Superior temporal gyrus (tissue), 1 donor: ENCODE data around the gene RNF213.

ENCODE experiments used
- DNase-seq: peaks from one replicate; pipeline ENCODE4 v3.0.0-alpha.2; 2016; ENCODE audit errors: extremely low spot score

The RNF213 gene

DNA sequence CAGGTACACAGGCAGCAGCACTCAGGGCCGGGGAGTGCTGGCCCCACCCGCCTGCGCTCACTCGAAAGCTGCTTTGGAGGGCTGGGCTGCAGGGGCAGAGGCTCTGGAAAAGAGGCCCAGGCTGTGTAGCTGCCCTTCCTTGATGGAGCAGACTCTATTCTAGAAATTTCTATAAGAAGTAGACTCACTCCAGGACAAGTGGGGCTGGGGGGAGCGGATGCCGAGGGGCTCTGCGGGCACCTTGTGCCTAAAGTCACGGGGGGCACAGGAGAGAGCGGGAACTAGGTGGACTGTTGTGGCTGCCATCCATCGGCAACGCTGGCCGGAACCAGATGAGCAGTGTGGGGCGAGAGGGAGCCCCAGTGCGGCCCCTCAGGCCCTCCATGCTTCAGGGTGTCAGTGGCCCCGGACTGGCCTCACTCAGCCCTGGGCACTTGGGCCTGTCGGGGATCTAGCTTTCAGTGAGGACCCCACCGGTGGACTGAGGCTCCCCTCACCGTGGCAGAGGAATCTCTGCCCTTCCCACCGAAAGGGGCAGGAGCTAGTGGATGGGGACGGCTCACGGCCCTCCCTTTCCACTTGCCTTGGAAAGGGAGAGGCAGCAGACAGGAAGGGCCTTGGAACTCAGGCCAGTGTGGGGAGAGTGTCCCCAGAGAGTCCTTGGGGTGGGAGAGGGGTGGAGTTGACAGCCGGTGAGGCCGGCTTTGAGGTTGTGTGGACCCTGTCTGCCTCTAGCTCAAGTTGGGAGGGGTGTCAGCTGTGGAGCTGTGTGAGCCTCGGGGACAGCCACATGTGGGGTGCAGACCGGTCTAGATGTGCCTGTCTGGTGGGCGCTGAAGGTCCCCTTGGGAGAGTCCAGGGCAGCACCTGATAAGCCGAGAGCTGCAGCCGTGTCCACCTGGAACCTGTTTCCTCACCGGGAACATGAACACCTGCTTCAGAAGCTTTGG is 170.9 kb downstream of the RNF213 start:
- no peak for DNase-seq

DNA sequence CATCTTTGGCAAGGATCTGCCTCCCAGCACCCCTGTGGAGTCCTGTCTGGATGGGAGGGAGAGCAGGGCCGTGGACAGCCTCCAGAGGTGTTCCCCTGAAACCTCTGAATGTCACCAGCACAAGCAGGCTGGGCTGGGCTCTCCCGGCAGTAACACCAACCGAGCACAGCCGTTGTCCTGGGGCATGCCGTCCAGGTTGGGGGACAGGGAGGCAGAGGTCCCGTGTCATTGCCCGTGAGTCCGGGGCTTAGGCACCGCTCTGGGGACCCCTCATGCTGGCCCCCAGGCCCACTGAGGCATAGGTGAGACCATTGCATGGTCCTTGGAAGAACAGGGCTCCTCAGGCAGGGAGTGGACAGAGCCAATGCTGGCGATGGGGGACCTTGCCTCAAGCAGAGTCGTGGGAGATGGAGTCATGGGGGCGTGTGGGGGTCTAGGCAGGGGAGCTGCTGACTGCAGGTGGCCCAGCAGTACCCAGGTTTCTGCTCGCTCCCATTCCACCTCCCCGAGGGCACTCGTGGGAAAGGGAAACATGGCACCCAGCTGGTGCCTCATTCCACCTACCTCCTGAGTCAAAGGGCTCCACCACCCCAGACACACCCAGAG is 171.8 kb downstream of the RNF213 start:
- no peak for DNase-seq

DNA sequence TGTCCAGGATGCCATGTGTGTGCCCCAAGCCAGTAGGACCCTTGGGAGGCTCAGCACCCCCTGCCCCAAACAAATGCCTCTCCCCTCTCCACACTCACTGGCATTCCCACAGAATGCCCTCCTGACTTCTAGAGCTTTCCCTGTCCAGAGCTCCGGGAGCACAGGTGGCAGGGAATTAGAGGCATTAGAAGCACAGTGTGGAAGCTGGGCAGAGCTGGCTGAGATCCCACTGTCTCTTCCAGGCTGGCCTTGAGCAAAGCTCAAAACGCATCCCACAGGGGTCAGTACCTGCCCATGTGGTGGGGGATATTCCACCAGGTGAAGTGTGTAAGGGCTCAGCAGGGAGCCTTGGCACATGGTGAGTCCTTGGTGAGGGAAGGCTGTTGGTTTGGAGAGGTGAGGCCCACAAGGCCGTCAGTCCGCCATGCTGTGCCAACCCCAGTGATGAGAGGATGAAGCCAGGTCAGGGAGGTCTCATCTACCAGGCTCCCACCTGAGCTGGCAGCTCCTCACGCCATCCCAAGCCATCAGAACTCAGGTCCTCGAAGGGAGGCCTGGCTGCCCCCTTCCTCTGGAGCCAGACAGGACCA is 172.4 kb downstream of the RNF213 start:
- no peak for DNase-seq

DNA sequence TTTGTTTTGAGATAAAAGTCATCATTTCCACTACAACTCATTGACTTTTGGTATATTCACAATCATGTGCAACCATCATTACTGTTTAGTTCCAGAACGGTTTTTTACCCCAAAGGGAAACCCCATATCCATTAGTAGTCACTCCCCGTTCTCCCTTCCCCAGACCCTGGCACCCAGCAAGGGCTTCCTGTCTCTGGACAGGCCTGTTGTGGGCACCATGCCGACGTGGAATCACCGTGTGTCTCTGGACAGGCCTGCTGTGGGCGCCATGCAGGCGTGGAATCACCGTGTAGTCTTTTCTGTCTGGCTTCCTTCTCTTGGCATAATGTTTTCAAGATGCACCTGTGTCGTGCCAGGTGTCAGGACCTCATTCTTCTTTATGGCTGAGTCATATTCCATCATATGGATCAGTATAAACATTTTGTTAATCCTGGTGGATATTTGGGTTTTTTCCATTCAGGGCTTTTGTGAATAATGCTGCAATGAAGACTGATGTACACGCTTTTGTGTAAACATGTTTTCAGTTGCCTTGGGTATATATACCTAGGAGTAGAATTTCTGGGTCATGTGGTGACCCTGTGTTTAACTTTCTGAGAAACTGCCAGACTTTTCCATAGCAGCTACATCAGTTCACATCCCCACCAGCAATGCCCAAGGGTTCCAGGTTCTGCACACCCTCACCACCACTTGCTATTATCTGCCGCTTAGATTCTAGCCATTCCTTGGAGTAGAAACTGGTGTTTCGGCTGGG is 173.4 kb downstream of the RNF213 start:
- DNase-seq: no peak

DNA sequence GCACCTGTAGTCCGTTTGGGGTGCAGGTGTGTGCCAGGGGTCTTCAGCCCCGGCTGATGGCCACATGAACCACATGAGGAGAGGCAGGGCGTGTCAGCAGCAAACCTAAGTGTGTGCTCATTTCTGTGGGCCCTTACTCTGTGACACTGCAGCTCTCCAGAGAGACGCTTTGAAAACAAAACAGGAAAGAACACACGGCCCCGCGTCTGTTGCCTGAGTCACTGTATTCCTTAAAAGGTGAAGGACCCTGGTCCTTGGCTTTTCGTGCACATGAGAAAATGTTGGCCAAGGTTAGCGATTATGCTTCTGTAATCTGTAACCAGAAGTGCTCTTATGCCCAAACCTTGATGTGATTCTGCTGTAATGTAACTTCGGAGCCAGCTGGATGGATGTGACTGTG is 176.9 kb downstream of the RNF213 start:
- no peak for DNase-seq

DNA sequence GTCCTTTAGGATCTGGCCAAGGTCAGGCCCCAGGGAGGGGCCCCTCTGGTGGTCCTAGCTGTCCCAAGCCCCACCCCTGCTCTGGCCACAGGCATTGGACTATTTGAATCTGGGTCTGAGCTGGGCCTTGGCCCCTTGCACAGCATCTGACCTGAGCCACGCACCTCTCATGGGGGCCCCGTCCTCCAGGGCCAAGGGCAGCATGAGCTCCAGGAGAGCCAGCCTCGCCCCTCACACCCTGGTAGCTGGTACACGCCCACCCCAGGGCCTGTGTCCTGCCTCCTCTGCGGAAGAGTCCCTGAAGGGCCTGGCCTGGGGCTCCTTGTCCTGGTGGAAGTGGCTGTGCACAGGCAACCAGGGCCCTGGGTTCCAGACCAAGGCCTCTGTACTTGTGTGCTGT is 178.2 kb downstream of the RNF213 start:
- no peak for DNase-seq

DNA sequence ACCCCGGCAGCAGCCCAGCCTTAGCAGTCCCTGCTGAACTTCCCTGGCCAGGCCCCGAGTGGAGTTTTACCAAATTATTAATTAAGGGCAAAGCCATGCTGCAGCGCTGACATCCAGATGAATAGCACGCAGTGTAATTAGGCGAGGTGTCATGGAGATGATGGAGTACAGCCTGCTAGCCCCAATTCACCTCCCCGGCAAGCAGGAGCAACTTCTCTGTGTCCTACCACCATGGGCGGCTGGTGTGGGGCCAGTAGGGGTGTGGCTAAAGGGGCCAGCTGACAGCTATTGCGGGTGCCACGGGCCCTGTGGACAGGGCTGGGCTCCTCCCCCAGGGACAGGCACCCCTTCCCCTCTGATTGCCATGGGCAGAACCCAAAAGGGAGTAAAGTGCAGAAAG is 178.8 kb downstream of the RNF213 start:
- DNase-seq: no peak

DNA sequence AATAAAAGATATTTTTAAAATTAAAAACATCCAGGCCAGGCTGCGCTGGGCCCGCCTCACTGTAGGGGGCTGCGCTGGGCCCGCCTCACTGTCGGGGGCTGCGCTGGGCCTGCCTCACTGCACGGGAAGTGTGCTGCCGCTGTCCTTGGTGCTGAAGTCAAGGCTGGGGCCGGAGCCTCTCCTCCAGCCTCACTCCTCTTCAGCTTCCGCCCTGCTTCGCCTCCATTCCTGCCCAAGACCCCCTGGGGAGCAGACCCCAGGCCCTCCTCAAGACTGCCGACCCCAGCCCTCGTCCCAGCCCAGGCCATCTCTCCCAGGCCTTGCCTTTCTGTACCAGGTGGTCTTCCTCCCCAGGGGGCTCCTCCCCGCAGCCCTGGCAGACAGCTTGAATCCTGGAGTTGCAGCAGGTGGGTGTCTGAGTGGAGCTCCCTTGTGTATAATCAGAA is 180.5 kb downstream of the RNF213 start:
- no peak for DNase-seq

DNA sequence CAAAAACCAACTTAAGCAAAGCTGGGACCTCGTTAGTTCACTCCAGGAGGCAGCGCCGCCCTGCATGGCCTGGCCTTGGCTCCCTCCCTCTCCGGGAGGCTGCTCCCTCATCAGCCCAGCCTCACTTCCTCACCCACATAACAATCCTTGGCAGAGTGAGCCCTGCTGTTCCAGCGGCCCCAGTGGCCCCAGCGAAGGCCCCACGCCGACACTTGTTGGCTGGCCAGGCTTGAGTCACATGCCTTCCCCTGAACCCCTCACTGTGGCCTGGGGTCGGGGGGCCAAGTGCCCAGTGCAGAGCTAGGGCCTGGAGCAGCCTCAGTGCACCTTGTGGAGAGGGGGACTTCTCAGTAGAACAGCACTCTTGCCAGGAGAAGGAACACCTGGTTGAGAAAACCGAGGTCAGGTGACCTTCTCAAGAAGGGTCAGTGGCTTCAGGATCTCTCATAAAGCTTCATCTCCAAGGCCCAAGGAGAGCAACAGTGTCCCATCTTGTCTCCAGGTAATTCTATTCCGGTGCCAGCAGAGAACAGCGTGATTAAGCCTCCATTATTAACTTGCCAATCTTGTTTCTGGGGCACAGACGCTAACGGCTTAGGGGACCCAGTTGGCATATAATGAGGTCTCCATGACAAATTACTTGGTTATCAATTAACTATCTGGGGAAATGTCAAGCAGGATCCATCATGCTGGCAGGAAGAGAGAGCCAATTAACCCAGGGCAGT is 181.1 kb downstream of the RNF213 start:
- no peak for DNase-seq

DNA sequence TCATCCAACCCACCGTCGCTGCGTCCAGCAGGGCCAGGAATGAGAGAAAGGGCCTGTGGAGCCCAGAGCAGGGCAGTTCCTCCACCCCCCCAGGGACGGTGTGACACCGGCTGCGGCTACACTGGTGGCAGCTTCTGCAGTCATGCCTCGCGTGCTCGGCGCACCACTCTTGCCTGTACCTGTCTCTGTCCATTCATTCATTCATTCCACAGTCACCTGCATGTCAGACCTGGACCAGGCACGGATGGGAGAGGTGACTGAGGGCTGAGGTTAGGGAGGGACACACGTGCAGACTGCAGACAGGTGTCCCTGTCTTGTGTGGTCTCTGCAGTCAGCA is 181.6 kb downstream of the RNF213 start:
- no peak for DNase-seq

DNA sequence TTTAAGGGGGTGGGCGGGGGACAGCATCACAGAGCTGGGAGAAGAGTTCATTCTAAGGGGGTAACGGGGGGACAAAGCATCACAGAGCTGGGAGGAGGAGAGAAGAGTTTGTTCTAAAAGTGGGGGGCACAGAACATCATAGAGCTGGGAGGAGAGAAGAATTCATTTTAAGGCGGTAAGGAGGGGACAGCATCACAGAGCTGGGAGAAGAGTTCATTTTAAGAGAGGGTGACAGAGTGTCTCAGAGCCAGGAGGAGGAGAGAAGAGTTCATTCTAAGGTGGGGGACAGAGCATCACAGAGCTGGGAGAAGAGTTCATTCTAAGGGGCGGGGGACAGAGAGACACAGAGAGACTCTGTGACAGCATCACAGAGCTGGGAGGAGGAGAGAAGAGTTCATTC is 182.1 kb downstream of the RNF213 start:
- no peak for DNase-seq

DNA sequence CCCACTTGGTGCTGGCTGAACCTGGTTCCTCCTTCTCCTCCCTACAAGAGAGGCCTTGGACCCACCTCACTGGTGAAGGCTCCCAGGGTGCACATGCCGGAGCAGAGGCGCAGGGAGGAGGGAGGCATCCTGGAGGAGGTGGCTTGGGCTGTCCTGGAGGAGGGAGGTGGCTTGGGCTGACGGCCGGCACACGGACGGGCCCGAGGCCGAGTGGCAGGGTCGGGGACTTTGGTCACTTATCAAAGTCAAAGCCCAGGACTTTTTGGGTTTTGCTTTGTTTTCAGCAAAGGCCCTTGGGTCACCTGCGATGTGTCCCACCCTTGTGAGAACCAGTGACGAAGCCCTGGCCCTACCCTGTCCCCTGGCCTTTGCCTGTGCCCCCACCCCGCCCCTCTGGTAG is 182.8 kb downstream of the RNF213 start:
- no peak for DNase-seq

DNA sequence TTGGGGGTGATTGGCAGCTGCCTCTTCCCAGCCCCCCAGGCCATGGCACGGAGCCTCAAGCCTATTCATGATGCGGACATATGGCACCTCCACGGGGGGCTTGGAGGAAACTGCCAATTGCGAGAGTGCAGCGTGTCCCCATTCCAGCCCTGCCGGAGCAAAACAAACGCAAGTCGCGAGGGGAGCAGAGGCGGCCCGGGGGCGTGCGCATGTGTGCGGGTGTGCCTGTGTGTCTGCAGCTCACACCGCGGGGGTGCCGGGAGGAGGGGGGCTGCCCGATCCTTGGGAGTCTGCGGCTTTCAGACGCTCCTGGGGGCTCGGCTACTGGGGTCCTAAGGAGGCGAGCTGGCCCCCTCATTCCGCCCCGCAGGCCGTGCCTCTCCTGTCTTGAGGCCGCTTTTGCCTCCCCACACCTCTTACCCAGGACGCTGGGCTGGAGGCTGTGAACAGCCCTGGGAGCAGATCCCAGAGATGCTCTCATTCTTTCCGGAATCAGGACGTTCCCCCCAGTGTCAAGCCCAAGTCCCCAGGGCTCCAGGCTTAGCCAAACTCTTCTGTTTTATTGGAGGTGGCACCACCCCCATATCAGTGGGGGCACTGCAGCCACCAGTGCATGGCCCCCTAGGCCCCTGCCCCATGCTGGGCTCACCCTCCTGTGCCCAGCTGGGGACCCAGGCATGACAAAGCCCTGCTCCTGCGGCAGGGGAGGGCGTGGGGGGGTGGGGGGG is 183.4 kb downstream of the RNF213 start:
- no peak for DNase-seq

DNA sequence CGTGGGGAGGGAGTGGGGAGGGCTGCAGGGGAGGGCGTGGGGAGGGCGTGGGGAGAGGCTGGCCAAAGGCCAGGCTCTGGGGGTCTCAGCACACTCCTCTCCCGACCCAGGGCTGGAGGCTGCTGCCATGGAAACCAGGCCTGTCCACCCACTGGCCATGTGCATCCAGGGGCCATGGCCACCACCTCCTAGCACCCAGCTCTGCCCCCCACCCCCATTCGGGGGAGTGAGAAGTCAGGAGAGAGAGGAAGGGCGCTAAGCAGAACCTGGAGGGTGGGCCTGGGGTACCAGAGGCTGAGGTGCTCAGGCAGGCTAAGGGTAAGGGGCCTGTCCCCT is 184.0 kb downstream of the RNF213 start:
- DNase-seq: no peak

DNA sequence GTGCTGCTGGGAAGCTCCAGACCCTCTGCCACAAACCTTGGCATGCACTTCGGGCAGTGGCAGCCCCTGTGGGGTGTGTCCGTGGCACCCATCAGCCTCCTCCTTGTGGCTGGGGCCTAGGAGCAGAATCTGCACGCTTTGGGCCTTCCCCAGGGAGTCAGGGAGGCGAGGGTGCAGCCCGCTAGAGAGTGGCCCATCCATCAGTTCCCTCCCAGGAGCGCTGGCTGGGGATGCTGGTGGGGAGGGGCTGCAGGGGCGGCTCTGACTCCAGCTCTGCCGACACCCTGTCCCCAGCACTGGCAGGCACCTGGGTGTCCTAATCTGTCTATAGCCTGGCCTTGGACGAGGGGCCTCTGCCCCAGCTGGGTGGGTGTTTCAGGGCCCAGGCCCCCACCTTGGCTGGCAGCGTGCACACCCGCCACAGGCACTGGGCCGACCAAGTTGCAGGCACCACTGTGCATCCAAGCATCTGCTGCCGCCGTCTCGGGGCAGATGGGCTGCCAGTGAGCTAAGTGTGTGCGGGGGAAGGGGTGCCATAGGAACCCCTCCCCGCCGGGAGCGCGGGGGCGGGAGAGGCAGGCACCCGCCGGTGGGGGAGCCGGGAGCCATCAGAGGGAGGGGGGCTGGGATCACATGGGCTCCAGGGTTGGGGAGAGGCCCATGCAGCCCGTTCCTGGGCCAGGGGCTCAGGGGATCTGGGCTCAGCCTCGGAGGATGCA is 184.5 kb downstream of the RNF213 start:
- no peak for DNase-seq

DNA sequence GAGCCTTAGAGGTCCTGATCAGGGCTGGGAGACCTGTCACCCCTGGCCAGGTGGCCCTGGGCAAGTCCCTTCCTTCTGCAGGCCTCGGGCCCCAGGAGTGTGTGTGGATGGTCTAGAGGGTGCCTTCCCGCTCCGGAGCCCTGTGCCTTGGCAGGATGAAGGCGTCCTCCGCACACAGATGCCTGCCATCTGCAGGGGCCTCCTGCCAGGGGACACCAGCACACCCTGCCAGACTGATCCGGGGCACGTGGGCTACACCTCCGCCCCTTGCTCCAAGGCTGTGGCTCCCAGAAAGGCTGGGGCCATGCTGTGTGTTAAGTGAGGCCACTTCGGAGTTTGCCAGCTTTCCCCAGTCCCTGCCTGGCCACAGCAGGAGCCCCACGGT is 185.1 kb downstream of the RNF213 start:
- DNase-seq: no peak

DNA sequence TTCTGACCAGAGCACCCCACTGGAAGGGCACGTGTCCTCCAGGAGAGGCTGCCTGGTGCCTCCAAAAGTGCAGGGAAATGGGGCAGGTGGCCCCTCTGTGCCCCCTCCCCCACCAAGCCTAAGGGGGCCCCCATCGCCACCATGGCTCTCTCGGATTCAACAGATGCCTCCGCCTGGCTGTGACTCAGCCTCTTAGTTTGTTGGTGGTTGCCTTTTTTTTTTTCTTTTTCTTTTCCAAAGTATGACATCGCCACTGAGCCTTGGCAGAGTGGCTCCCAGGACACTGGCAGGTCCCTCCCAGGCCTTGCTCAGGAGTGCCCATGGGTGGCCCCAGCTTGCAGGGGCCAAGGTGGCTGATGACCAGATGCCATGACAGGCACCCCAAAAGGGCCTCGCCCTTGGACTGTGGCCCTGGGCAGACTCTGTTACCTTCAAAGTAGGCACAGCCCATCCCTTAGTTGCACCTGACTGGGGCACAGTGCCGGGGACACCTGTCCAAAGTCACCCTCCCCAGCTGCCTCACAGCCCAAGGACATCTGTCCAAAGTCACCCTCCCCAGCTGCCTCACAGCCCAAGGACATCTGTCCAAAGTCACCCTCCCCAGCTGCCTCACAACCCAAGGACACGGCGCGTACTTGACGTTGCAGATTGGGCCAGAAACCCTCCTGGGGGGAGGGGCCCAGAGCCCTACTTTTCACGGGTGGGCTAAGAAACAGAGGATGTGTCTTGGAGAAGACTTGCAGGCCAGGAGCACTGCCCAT is 186.2 kb downstream of the RNF213 start:
- no peak for DNase-seq

DNA sequence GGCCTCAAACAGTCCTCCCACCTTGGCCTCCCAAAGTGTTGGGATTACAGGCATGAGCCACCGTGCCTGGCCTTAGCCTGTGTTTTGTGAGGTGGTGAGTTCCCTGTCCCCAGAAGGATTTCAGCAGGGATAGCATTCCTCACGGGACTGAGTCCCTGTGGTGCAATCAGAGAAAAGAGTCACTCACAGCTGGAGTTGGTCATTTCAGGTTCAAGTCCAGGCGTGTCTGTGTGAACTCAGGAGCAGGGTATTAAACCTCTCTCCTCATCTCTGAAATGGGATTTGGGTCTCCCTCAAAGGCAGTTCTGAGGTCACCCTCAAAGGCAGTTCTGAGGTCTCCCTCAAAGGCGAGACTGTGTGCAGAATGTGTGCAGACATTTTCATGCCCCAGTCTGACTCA is 187.1 kb downstream of the RNF213 start:
- DNase-seq: no peak
